C4-2B (cell line): ENCODE results near the gene EVI5.

Source experiments
- ZFX ChIP-seq: fragments of 450-650 bp; IDR thresholded peaks from 2 replicates; pipeline ENCODE4 v1.6.1; 2017
- TF ChIP-seq, protein P1 (sequence below): fragments of 450-650 bp; conservative IDR thresholded peaks from 2 replicates; pipeline ENCODE4 v1.5.1; 2017; ENCODE audit warnings: mild to moderate bottlenecking

DNA sequence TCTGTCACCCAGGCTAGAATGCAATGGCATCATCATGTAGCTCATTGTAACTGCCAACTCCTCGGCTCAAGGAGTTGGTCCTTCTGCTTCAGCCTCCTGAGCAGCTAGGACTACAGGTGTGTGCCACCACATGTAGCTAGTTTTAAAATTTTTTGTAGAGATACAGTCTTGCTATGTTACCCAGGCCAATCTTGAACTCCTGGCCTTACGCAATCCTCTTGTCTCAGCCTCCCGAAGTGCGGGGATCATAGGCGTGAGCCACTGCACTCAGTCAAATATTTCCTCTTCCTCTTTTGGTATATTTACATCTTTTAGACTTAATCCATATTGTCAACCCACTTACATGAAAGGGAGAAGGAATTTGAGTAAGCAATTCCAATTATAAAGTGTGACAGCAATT, 121.1 kb downstream of the EVI5 start:
- no peak for TF ChIP-seq ZFX
- TF ChIP-seq, protein P1, sequence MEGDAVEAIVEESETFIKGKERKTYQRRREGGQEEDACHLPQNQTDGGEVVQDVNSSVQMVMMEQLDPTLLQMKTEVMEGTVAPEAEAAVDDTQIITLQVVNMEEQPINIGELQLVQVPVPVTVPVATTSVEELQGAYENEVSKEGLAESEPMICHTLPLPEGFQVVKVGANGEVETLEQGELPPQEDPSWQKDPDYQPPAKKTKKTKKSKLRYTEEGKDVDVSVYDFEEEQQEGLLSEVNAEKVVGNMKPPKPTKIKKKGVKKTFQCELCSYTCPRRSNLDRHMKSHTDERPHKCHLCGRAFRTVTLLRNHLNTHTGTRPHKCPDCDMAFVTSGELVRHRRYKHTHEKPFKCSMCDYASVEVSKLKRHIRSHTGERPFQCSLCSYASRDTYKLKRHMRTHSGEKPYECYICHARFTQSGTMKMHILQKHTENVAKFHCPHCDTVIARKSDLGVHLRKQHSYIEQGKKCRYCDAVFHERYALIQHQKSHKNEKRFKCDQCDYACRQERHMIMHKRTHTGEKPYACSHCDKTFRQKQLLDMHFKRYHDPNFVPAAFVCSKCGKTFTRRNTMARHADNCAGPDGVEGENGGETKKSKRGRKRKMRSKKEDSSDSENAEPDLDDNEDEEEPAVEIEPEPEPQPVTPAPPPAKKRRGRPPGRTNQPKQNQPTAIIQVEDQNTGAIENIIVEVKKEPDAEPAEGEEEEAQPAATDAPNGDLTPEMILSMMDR: no peak
